WERI-Rb-1 (cell line): Measurements from ENCODE around the gene SLC25A44.
A peak's percentile ranks its signal among the peaks of the same experiment; 100 is the strongest.

Experiments
- DNase-seq: peaks from one replicate; pipeline ENCODE4 v3.0.0-alpha.2; 2020
- H3K27ac ChIP-seq: fragments of 250-450 bp; sonication (Bioruptor Pico); 2 replicates; pipeline ENCODE4 v1.5.1; 2020; ENCODE audit warnings: mild to moderate bottlenecking, moderate library complexity
- H3K27me3 ChIP-seq: fragments of 250-450 bp; sonication (Bioruptor Pico); 2 replicates; pipeline ENCODE4 v1.5.1; 2021; ENCODE audit warnings: mild to moderate bottlenecking, low read depth, moderate library complexity; ENCODE audit not compliant: insufficient read depth, severe bottlenecking
- H3K36me3 ChIP-seq: fragments of 250-450 bp; sonication (Bioruptor Pico); 2 replicates; pipeline ENCODE4 v1.5.1; 2020; ENCODE audit warnings: mild to moderate bottlenecking, moderate library complexity
- H3K4me3 ChIP-seq: 2 replicates; pipeline ENCODE4 v1.5.1; 2011; ENCODE audit warnings: low read depth, mild to moderate bottlenecking, control low read depth, low read length
- H3K9me3 ChIP-seq: fragments of 250-450 bp; sonication (Bioruptor Pico); 2 replicates; pipeline ENCODE4 v1.5.1; 2021; ENCODE audit warnings: mild to moderate bottlenecking, moderate library complexity; ENCODE audit not compliant: severe bottlenecking
- CTCF ChIP-seq: IDR thresholded peaks from 2 replicates; pipeline ENCODE4 v1.5.1; 2011; ENCODE audit warnings: low read depth, mild to moderate bottlenecking, control low read depth, inconsistent platforms, low read length

Gene SLC25A44

GRCh38 chr1:156241926-156242325, 48.0 kb downstream of the SLC25A44 start, which contains the start of gene BGLAP:
BGLAP (plus strand) TSS chr1:156242184; CDS start chr1:156242232, 48 bp downstream.
- Histone ChIP-seq H3K36me3 (peaks cover 42% of the 10 kb centered on the region), H3K27me3 (peaks cover 11% of the 10 kb centered on the region), H3K9me3 (no peaks in the 10 kb centered on the region), H3K4me3 (no peak within 1 kb of the TSS), H3K27ac (no peak within 1 kb of the TSS)
- DNase-seq = no peak
- TF ChIP-seq CTCF = no peak

- Histone ChIP-seq H3K4me3 (no peak overlapping the region), H3K36me3 (peaks cover 34% of the 10 kb centered on the region), H3K27ac (no peak overlapping the region), H3K9me3 (no peaks in the 10 kb centered on the region), H3K27me3 (peaks cover 11% of the 10 kb centered on the region)
- TF ChIP-seq CTCF = no peak
- no peak for DNase-seq
Observed at GRCh38 chr1:156242738-156243137, 48.8 kb downstream of the SLC25A44 start.

- peaks cover 25% of the 10 kb centered on the region for H3K36me3 ChIP-seq
- H3K4me3 ChIP-seq = no peak overlapping the region
- no peaks in the 10 kb centered on the region for H3K9me3 ChIP-seq
- TF ChIP-seq CTCF = no peak
- H3K27ac ChIP-seq = no peak overlapping the region
- peaks cover 11% of the 10 kb centered on the region for H3K27me3 ChIP-seq
- no peak for DNase-seq
Observed at GRCh38 chr1:156244126-156244525, 50.2 kb downstream of the SLC25A44 start.

- Histone ChIP-seq H3K36me3 (peaks cover 24% of the 10 kb centered on the region), H3K4me3 (no peak overlapping the region), H3K27me3 (peaks cover 11% of the 10 kb centered on the region), H3K27ac (no peak overlapping the region), H3K9me3 (no peaks in the 10 kb centered on the region)
- no peak for TF ChIP-seq CTCF
- DNase-seq = no peak
Observed at GRCh38 chr1:156244712-156245111, 50.8 kb downstream of the SLC25A44 start.

- H3K4me3 ChIP-seq = peak overlapping the region; percentile 44
- peaks cover 11% of the 10 kb centered on the region for H3K27me3 ChIP-seq
- peak; percentile 79 for DNase-seq
- TF ChIP-seq CTCF = no peak
- no peaks in the 10 kb centered on the region for H3K9me3 ChIP-seq
- H3K36me3 ChIP-seq = peaks cover 25% of the 10 kb centered on the region
- H3K27ac ChIP-seq = peak overlapping the region; percentile 13; the same call in 1 of the 2 replicates
Observed at GRCh38 chr1:156245451-156246232, 51.7 kb downstream of the SLC25A44 start.
